H1 (cell line): Measurements from ENCODE around the gene FSD1L. TPM values are rescaled to one million over a fixed set of nuclear protein-coding genes. Genes with fewer than 3 reads are reported as not detected.

Experiments used
- CHD7 ChIP-seq: fragments of 300-600 bp; sonication (generic); IDR thresholded peaks from 2 replicates; pipeline ENCODE4 v1.7.1; 2012; ENCODE audit warnings: low read length, moderate library complexity, mild to moderate bottlenecking, inconsistent platforms; ENCODE audit not compliant: insufficient replicate concordance
- EGR1 ChIP-seq: IDR thresholded peaks from 2 replicates; pipeline ENCODE4 v1.6.1; 2011; ENCODE audit warnings: low read depth, low read length, borderline replicate concordance
- FOSL1 ChIP-seq: IDR thresholded peaks from 2 replicates; pipeline ENCODE4 v1.6.1; 2011; ENCODE audit warnings: mild to moderate bottlenecking, low read depth, low read length, moderate library complexity; ENCODE audit not compliant: insufficient read depth
- PHF8 ChIP-seq: fragments of 200-600 bp; sonication (generic); conservative IDR thresholded peaks from 2 replicates; pipeline ENCODE4 v1.7.1; 2012; ENCODE audit warnings: low read depth, mild to moderate bottlenecking, inconsistent platforms, low read length, moderate library complexity
- RAD21 ChIP-seq, 2 experiments: IDR thresholded peaks in 1 of 2; conservative IDR thresholded peaks in 1 of 2; 2 replicates each; pipeline ENCODE4 v1.6.1; 2011; ENCODE audit warnings: low read depth in 2 of 2, low read length in 2 of 2, improper control_type of control experiment in 1 of 2, inconsistent platforms in 1 of 2, mild to moderate bottlenecking in 1 of 2, moderate library complexity in 1 of 2
- SP1 ChIP-seq: IDR thresholded peaks from 2 replicates; pipeline ENCODE4 v1.6.1; 2011; ENCODE audit warnings: low read depth, low read length
- polyA plus RNA-seq, 7 experiments: library from polyadenylated mRNA; depleted of rRNA in 3 of 7; stranded (reverse) in 5 of 7; unstranded in 2 of 7; fragments of >200 nt in 5 of 7; fragments of 200-250 nt in 2 of 7; gene quantifications; 1 replicate in 5 of 7; 2 replicates in 1 of 7; 4 replicates in 1 of 7; pipeline versions ENCODE4 v1.2.1 to v1.2.3, GENCODE V29; 2011 to 2013; ENCODE audit warnings: missing spikeins in 2 of 7, mixed read lengths in 2 of 7
- total RNA-seq: library from RNA; stranded (reverse); fragmentation: NEBNext Ultra II Directional; extraction: Animal tissue kit (Norgen Biotek cat#: 25700); gene quantifications from 2 replicates; pipeline ENCODE4 v1.2.1, GENCODE V29; 2021

FSD1L gene
- total and polyA plus RNA-seq, 2 of the 8 experiments (the other 6 are each of a cell fraction or from before 2014, with no cell fraction given), result 0.91 to 4.8 TPM

GRCh38 chr9:105421864-105422263 is 26.0 kb upstream of the FSD1L start (continued):
- no peak for TF ChIP-seq CHD7
- no peak for TF ChIP-seq RAD21 (IDR thresholded peaks at IDR 0.05 in 1 of 2, conservative IDR thresholded peaks at IDR 0.05 in 1 of 2; ENCODE audit: low read depth in 2 of 2, low read length in 2 of 2)
- TF ChIP-seq FOSL1, result no peak
- TF ChIP-seq SP1, result no peak
- TF ChIP-seq EGR1, result no peak
- no peak for TF ChIP-seq PHF8
